H1 (cell line): ENCODE results near the gene FOXL2NB. TPM values are rescaled to one million over a fixed set of nuclear protein-coding genes. Genes with fewer than 3 reads are reported as not detected.

ENCODE experiments used
- POLR2AphosphoS5 ChIP-seq: IDR thresholded peaks from 2 replicates; pipeline ENCODE4 v1.6.1; 2011; ENCODE audit warnings: low read depth, low read length
- polyA plus RNA-seq, 7 experiments: library from polyadenylated mRNA; depleted of rRNA in 3 of 7; stranded (reverse) in 5 of 7; unstranded in 2 of 7; fragments of >200 nt in 5 of 7; fragments of 200-250 nt in 2 of 7; gene quantifications; 1 replicate in 5 of 7; 2 replicates in 1 of 7; 4 replicates in 1 of 7; pipeline versions ENCODE4 v1.2.1 to v1.2.3, GENCODE V29; 2011 to 2013; ENCODE audit warnings: missing spikeins in 2 of 7, mixed read lengths in 2 of 7
- total RNA-seq: library from RNA; stranded (reverse); fragmentation: NEBNext Ultra II Directional; extraction: Animal tissue kit (Norgen Biotek cat#: 25700); gene quantifications from 2 replicates; pipeline ENCODE4 v1.2.1, GENCODE V29; 2021

Gene FOXL2NB
- total and polyA plus RNA-seq, 2 of the 8 experiments (the other 6 are each of a cell fraction or from before 2014, with no cell fraction given) = 5.4 to 7.3 TPM

GRCh38 chr3:138912237-138912636, 34.8 kb upstream of the FOXL2NB start (continued):
- no peak for TF ChIP-seq POLR2AphosphoS5
